DOHH2 (cell line): Measurements from ENCODE around the gene ZFAND3.

Experiments
- H3F3A ChIP-seq: fragments of 200-600 bp; sonication (generic), shearing (Covaris generic); 2 replicates; pipeline ENCODE4 v1.6.0; 2016; ENCODE audit warnings: antibody characterized with exemption, mild to moderate bottlenecking; ENCODE audit not compliant: control insufficient read depth, insufficient read depth
- H3K27ac ChIP-seq: fragments of 200-600 bp; sonication (generic); 2 replicates; pipeline ENCODE4 v1.5.1; 2014; ENCODE audit warnings: low read depth, mild to moderate bottlenecking, low read length, moderate library complexity
- H3K27me3 ChIP-seq: fragments of 200-600 bp; sonication (generic); 2 replicates; pipeline ENCODE4 v1.6.1; 2014; ENCODE audit warnings: mild to moderate bottlenecking, low read length, mixed read lengths; ENCODE audit not compliant: control insufficient read depth
- H3K36me3 ChIP-seq: fragments of 200-600 bp; sonication (generic); 2 replicates; pipeline ENCODE4 v1.6.1; 2014; ENCODE audit warnings: mild to moderate bottlenecking, low read length, moderate library complexity, mixed read lengths; ENCODE audit not compliant: control insufficient read depth
- H3K4me1 ChIP-seq: fragments of 200-600 bp; sonication (generic); 2 replicates; pipeline ENCODE4 v1.6.1; 2014; ENCODE audit warnings: mild to moderate bottlenecking, low read length, mixed read lengths; ENCODE audit not compliant: control insufficient read depth
- H3K4me2 ChIP-seq: fragments of 200-600 bp; sonication (generic); 2 replicates; pipeline ENCODE4 v1.6.0; 2014; ENCODE audit warnings: mild to moderate bottlenecking, low read length, moderate library complexity
- H3K4me3 ChIP-seq: fragments of 200-600 bp; sonication (generic); 2 replicates; pipeline ENCODE4 v1.5.1; 2014; ENCODE audit warnings: mild to moderate bottlenecking, low read length, mixed read lengths
- H3K79me2 ChIP-seq: fragments of 200-600 bp; sonication (generic); 2 replicates; pipeline ENCODE4 v1.6.1; 2014; ENCODE audit warnings: mild to moderate bottlenecking, low read length, mixed read lengths; ENCODE audit not compliant: control insufficient read depth
- H3K9me2 ChIP-seq: fragments of 200-600 bp; sonication (generic); replicated peaks from 2 replicates; pipeline ENCODE4 v1.6.1; 2014; ENCODE audit warnings: mild to moderate bottlenecking, low read length, mixed read lengths; ENCODE audit not compliant: control insufficient read depth
- H3K9me3 ChIP-seq: fragments of 200-600 bp; sonication (generic); 2 replicates; pipeline ENCODE4 v1.6.1; 2014; ENCODE audit warnings: antibody characterized with exemption, low read length, mixed read lengths; ENCODE audit not compliant: control insufficient read depth, insufficient read depth
- H4K20me1 ChIP-seq: fragments of 200-600 bp; sonication (generic); 2 replicates; pipeline ENCODE4 v1.6.0; 2014; ENCODE audit warnings: low read depth, mild to moderate bottlenecking, antibody characterized with exemption, low read length, moderate library complexity; ENCODE audit not compliant: control insufficient read depth, insufficient read depth
- EZH2phosphoT487 ChIP-seq: fragments of 200-600 bp; sonication (generic); IDR thresholded peaks from 2 replicates; pipeline ENCODE4 v1.6.1; 2017; ENCODE audit warnings: borderline replicate concordance, mild to moderate bottlenecking, antibody characterized with exemption, low read length, moderate library complexity, mixed read lengths
- TF ChIP-seq, protein P1 (sequence below): fragments of 200-600 bp; sonication (generic); IDR thresholded peaks from one replicate; pipeline ENCODE4 v1.5.1; 2014; ENCODE audit warnings: antibody characterized with exemption, mild to moderate bottlenecking, low read depth, low read length; ENCODE audit not compliant: poor library complexity, severe bottlenecking

ZFAND3 gene

DNA sequence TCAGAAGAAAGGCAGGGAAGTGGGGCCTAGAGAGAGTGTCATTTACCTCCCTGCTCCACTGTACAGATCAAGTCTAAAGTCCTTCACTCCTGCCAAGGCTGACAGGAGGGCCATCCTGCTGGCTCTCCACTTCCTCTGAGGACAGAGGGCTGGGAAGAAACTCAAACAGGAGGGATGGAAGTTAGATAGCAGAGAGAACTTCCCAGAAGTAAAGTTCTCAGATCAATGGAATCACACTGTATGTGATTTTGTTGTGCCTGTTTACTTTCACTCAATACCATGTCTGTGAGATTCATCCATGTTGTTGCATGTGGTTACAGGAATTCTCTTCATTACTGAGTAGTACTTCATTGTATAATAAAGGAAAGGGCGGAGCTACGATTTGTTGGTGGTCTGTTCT is 32.3 kb upstream of the ZFAND3 start:
- H3K4me3 ChIP-seq: no peak overlapping the region
- no peak overlapping the region for H3K4me2 ChIP-seq
- H3K27me3 ChIP-seq: peaks cover 24% of the 10 kb centered on the region
- no peaks in the 10 kb centered on the region for H4K20me1 ChIP-seq
- H3K9me2 ChIP-seq: no peaks in the 10 kb centered on the region
- no peak overlapping the region for H3K27ac ChIP-seq
- TF ChIP-seq, protein P1, sequence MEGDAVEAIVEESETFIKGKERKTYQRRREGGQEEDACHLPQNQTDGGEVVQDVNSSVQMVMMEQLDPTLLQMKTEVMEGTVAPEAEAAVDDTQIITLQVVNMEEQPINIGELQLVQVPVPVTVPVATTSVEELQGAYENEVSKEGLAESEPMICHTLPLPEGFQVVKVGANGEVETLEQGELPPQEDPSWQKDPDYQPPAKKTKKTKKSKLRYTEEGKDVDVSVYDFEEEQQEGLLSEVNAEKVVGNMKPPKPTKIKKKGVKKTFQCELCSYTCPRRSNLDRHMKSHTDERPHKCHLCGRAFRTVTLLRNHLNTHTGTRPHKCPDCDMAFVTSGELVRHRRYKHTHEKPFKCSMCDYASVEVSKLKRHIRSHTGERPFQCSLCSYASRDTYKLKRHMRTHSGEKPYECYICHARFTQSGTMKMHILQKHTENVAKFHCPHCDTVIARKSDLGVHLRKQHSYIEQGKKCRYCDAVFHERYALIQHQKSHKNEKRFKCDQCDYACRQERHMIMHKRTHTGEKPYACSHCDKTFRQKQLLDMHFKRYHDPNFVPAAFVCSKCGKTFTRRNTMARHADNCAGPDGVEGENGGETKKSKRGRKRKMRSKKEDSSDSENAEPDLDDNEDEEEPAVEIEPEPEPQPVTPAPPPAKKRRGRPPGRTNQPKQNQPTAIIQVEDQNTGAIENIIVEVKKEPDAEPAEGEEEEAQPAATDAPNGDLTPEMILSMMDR: no peak
- no peak for TF ChIP-seq EZH2phosphoT487
- no peaks in the 10 kb centered on the region for H3K9me3 ChIP-seq
- no peaks in the 10 kb centered on the region for H3F3A ChIP-seq
- H3K36me3 ChIP-seq: no peaks in the 10 kb centered on the region
- no peaks in the 10 kb centered on the region for H3K79me2 ChIP-seq
- peaks cover 14% of the 10 kb centered on the region for H3K4me1 ChIP-seq

DNA sequence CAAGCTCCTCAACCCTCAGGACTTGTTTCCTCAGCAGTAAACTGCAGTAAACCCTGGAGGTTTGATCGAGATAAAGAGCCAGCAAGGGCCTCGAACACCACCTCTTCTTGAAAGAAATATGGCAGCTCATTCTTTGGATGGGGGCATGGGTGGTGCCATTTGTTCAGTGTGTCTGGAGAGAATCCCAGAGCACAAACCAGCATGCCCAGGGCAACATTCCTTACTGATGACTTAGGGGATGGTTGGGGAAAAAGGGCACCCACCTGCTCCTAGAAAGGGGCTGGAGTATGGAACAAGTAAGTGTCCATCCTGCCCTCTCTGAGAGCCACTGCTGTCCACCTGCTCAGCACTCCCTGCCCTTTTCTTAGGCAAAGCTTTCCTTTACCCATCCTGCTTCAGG is 31.3 kb upstream of the ZFAND3 start:
- Histone ChIP-seq H3K9me3 (no peaks in the 10 kb centered on the region), H3K79me2 (no peaks in the 10 kb centered on the region), H3K27ac (no peak overlapping the region), H3K4me3 (no peak overlapping the region), H3K36me3 (no peaks in the 10 kb centered on the region), H3F3A (no peaks in the 10 kb centered on the region), H3K9me2 (no peaks in the 10 kb centered on the region), H3K4me1 (peaks cover 10% of the 10 kb centered on the region), H4K20me1 (no peaks in the 10 kb centered on the region), H3K4me2 (no peak overlapping the region), H3K27me3 (peaks cover 20% of the 10 kb centered on the region)
- TF ChIP-seq EZH2phosphoT487: no peak
- TF ChIP-seq, protein P1: no peak

DNA sequence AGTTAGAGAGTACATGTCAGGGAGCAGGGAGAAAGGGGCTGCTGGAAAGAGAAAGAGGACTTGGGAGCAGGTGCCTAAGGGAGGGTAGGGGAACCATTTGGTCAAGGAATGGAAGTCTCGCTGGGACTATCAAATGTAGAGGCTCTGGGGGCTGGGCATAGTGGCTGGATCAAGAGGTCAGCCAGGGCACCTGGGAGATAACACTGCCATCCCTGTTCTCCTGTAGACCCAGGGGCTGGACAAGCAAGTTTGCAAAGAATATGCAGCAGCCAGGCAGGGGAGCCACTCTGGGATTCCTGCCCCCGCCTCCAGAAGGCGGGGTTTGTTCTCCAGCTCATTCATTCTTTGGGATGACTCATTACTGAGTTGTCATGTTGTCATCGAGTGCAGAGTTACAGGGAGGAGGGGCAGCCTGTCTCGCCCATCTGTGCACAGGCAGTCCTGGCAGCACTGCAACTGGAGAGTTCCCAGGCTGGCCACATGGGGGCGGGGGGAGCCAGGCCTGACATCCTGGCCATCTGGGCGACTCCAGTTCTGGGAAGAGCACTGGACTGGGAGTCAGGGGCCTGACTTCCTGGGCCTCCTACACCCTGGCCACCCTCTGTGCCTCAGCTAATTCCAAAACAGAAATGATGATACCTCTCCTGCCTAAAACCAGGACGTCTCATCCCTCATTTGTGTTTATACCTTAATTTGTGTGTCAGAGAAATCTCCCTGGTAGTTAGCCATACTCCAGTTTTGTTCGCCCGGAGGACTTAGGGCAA is 28.2 kb upstream of the ZFAND3 start:
- Histone ChIP-seq H3K4me2 (no peak overlapping the region), H3F3A (no peaks in the 10 kb centered on the region), H3K9me2 (no peaks in the 10 kb centered on the region), H3K27me3 (no peaks in the 10 kb centered on the region; the same call in 1 of the 2 replicates), H3K36me3 (no peaks in the 10 kb centered on the region), H3K27ac (no peak overlapping the region), H3K9me3 (no peaks in the 10 kb centered on the region), H3K4me1 (no peaks in the 10 kb centered on the region), H4K20me1 (no peaks in the 10 kb centered on the region), H3K79me2 (no peaks in the 10 kb centered on the region), H3K4me3 (no peak overlapping the region)
- TF ChIP-seq, protein P1: peak; percentile 93
- TF ChIP-seq EZH2phosphoT487: no peak
